H1 (cell line): ENCODE measurements around the gene TFF3. TPM values are rescaled to one million over a fixed set of nuclear protein-coding genes. Genes with fewer than 3 reads are reported as not detected.

Experiments used
- CTCF ChIA-PET: fragments of 300-600 bp; sonication (Branson Sonifier 250); formaldehyde crosslinking; loops from one replicate; lab custom pipeline; 2021; ENCODE audit not compliant: partially characterized antibody; lab: Charles Lee
- POLR2A ChIA-PET: fragments of 300-600 bp; sonication (Branson Sonifier 250); formaldehyde crosslinking; loops from one replicate; lab custom pipeline; 2021; ENCODE audit warnings: inconsistent platforms; ENCODE audit not compliant: partially characterized antibody; lab: Charles Lee
- DNase-seq, 2 experiments: peaks; one replicate each; pipeline versions ENCODE4 v3.0.0 to v3.0.0-alpha.2; 2010 to 2022; ENCODE audit warnings: low spot score in 2 of 2, low read depth in 1 of 2, mixed read lengths in 1 of 2
- FAIRE-seq: peaks from 2 replicates; lab custom pipeline; 2011; peaks lifted over from hg19 to GRCh38; lab: Jason Lieb, UNC
- H2AFZ ChIP-seq: 2 replicates; pipeline ENCODE4 v1.8.1; 2012; ENCODE audit warnings: low read length, inconsistent platforms
- H2AK5ac ChIP-seq: 2 replicates; pipeline ENCODE4 v1.6.1; 2013; ENCODE audit warnings: low read depth, low read length
- H2BK120ac ChIP-seq: replicated peaks from 2 replicates; pipeline ENCODE3; 2013; ENCODE audit warnings: low read depth, low read length, inconsistent platforms
- H2BK12ac ChIP-seq: 2 replicates; pipeline ENCODE4 v1.6.1; 2013; ENCODE audit warnings: low read depth, low read length
- H2BK15ac ChIP-seq: 2 replicates; pipeline ENCODE4 v1.6.1; 2013; ENCODE audit warnings: low read length
- H2BK20ac ChIP-seq: 2 replicates; pipeline ENCODE4 v1.6.1; 2013; ENCODE audit warnings: low read length
- H2BK5ac ChIP-seq: 2 replicates; pipeline ENCODE4 v1.6.1; 2013; ENCODE audit warnings: low read depth, low read length
- H3K14ac ChIP-seq: 2 replicates; pipeline ENCODE4 v1.6.1; 2013; ENCODE audit warnings: inconsistent platforms; ENCODE audit not compliant: insufficient read length
- H3K18ac ChIP-seq: 2 replicates; pipeline ENCODE4 v1.6.1; 2013; ENCODE audit warnings: low read length; ENCODE audit errors: extremely low read depth
- H3K23ac ChIP-seq: 2 replicates; pipeline ENCODE4 v1.6.1; 2013; ENCODE audit warnings: inconsistent platforms; ENCODE audit not compliant: insufficient read length
- H3K23me2 ChIP-seq: 2 replicates; pipeline ENCODE4 v1.6.1; 2013; ENCODE audit warnings: low read depth, low read length
- H3K27ac ChIP-seq: 2 replicates; pipeline ENCODE4 v1.6.1; 2011; ENCODE audit warnings: low read depth, low read length, inconsistent platforms
- H3K27me3 ChIP-seq, 4 experiments: replicated peaks in 1 of 4; 1 replicate in 1 of 4; 2 replicates in 3 of 4; pipeline versions ENCODE4 v1.6.1 to v1.8.1; 2011 to 2013; ENCODE audit warnings: low read length in 3 of 4, mild to moderate bottlenecking in 3 of 4, inconsistent platforms in 2 of 4, mixed read lengths in 2 of 4, moderate library complexity in 1 of 4; ENCODE audit not compliant: control insufficient read depth in 3 of 4, insufficient read depth in 3 of 4; ENCODE audit errors: extremely low read depth in 1 of 4
- H3K36me3 ChIP-seq, 4 experiments: 2 replicates each; pipeline versions ENCODE4 v1.6.1 to v1.8.1; 2011 to 2013; ENCODE audit warnings: mild to moderate bottlenecking in 4 of 4, low read length in 3 of 4, moderate library complexity in 2 of 4, control low read depth in 1 of 4, inconsistent platforms in 1 of 4; ENCODE audit not compliant: insufficient read depth in 4 of 4, control insufficient read depth in 2 of 4
- H3K4ac ChIP-seq: replicated peaks from 2 replicates; pipeline ENCODE3; 2013; ENCODE audit warnings: low read length, low read depth, mixed read lengths, inconsistent platforms; ENCODE audit not compliant: insufficient read length
- H3K4me1 ChIP-seq, 4 experiments: replicated peaks in 1 of 4; 1 replicate in 1 of 4; 2 replicates in 3 of 4; pipeline versions ENCODE4 v1.6.1 to v1.8.1; 2011 to 2013; ENCODE audit warnings: low read length in 3 of 4, inconsistent platforms in 2 of 4, mixed read lengths in 1 of 4; ENCODE audit not compliant: insufficient read depth in 4 of 4, control insufficient read depth in 3 of 4
- H3K4me2 ChIP-seq, 2 experiments: 2 replicates each; pipeline versions ENCODE4 v1.6.1 to v1.8.1; 2011 to 2013; ENCODE audit warnings: low read depth in 2 of 2, low read length in 2 of 2, control low read depth in 1 of 2, inconsistent platforms in 1 of 2, mild to moderate bottlenecking in 1 of 2; ENCODE audit not compliant: insufficient read depth in 1 of 2
- H3K4me3 ChIP-seq, 4 experiments: fragments of 200-600, 300-600 bp in 1 of 4; sonication (generic), shearing (Covaris generic), sonication (Bioruptor Twin) in 1 of 4; 2 replicates each; pipeline versions ENCODE4 v1.5.1 to v1.8.1; 2011 to 2016; ENCODE audit warnings: low read length in 4 of 4, low read depth in 3 of 4, control low read depth in 2 of 4, inconsistent platforms in 2 of 4, mild to moderate bottlenecking in 2 of 4, mixed read lengths in 1 of 4, moderate library complexity in 1 of 4; ENCODE audit not compliant: insufficient read depth in 2 of 4; ENCODE audit errors: extremely low read depth in 1 of 4
- H3K56ac ChIP-seq: replicated peaks from 2 replicates; pipeline ENCODE3; 2013; ENCODE audit warnings: low read depth, mild to moderate bottlenecking, mixed read lengths, low read length, inconsistent platforms; ENCODE audit not compliant: insufficient read length
- H3K79me1 ChIP-seq: 2 replicates; pipeline ENCODE4 v1.6.1; 2013; ENCODE audit warnings: low read depth, low read length, control low read depth
- H3K79me2 ChIP-seq, 2 experiments: 2 replicates each; pipeline versions ENCODE4 v1.6.1 to v1.8.1; 2012 to 2013; ENCODE audit warnings: low read length in 2 of 2, mild to moderate bottlenecking in 2 of 2, inconsistent platforms in 1 of 2; ENCODE audit not compliant: insufficient read depth in 2 of 2, control insufficient read depth in 1 of 2
- H3K9ac ChIP-seq, 4 experiments: replicated peaks in 1 of 4; 1 replicate in 1 of 4; 2 replicates in 3 of 4; pipeline versions ENCODE4 v1.6.1 to v1.8.1; 2011 to 2013; ENCODE audit warnings: low read depth in 3 of 4, low read length in 3 of 4, control low read depth in 2 of 4, mild to moderate bottlenecking in 2 of 4, moderate library complexity in 2 of 4, inconsistent platforms in 1 of 4; ENCODE audit errors: extremely low read depth in 1 of 4
- H3K9me3 ChIP-seq, 2 experiments: 2 replicates each; pipeline versions ENCODE4 v1.6.1 to v1.8.1; 2012 to 2013; ENCODE audit warnings: mild to moderate bottlenecking in 2 of 2, moderate library complexity in 2 of 2, control low read depth in 1 of 2, inconsistent platforms in 1 of 2, low read depth in 1 of 2, low read length in 1 of 2, mixed read lengths in 1 of 2; ENCODE audit not compliant: insufficient read depth in 2 of 2
- H4K20me1 ChIP-seq, 2 experiments: replicated peaks in 1 of 2; 2 replicates each; pipeline versions ENCODE3 to v1.8.1; 2011 to 2013; ENCODE audit warnings: inconsistent platforms in 2 of 2, low read length in 2 of 2, mild to moderate bottlenecking in 1 of 2; ENCODE audit not compliant: insufficient read depth in 2 of 2, control insufficient read depth in 1 of 2
- H4K5ac ChIP-seq: 2 replicates; pipeline ENCODE4 v1.6.1; 2013; ENCODE audit warnings: low read length, low read depth, mixed read lengths, inconsistent platforms; ENCODE audit not compliant: insufficient read length
- H4K8ac ChIP-seq: 2 replicates; pipeline ENCODE4 v1.8.0; 2013; ENCODE audit warnings: mild to moderate bottlenecking, moderate library complexity, low read length, inconsistent platforms; ENCODE audit not compliant: insufficient read depth; ENCODE audit errors: extremely low read depth
- H4K91ac ChIP-seq: replicated peaks from 2 replicates; pipeline ENCODE3; 2013; ENCODE audit warnings: low read length, mixed read lengths, inconsistent platforms; ENCODE audit not compliant: insufficient read length
- ATF2 ChIP-seq: IDR thresholded peaks from 2 replicates; pipeline ENCODE4 v1.6.1; 2012; ENCODE audit warnings: low read length, inconsistent platforms
- BCL11A ChIP-seq, 2 experiments: IDR thresholded peaks; one replicate each; pipeline ENCODE4 v1.6.1; 2011; ENCODE audit warnings: low read depth in 2 of 2, low read length in 2 of 2, mild to moderate bottlenecking in 2 of 2
- CEBPB ChIP-seq: IDR thresholded peaks from 2 replicates; pipeline ENCODE4 v1.6.1; 2012; ENCODE audit warnings: low read depth, low read length
- CHD2 ChIP-seq: IDR thresholded peaks from 2 replicates; pipeline ENCODE4 v1.6.1; 2012; ENCODE audit warnings: low read length, improper control_type of control experiment
- CTCF ChIP-seq, 3 experiments: IDR thresholded peaks; 1 replicate in 2 of 3; 2 replicates in 1 of 3; pipeline versions ENCODE4 v1.5.1 to v1.6.1; 2011; ENCODE audit warnings: low read length in 3 of 3, mild to moderate bottlenecking in 3 of 3, inconsistent platforms in 2 of 3, low read depth in 1 of 3, moderate library complexity in 1 of 3; ENCODE audit not compliant: insufficient read depth in 1 of 3; ENCODE audit errors: control extremely low read depth in 1 of 3
- RAD21 ChIP-seq, 2 experiments: IDR thresholded peaks in 1 of 2; conservative IDR thresholded peaks in 1 of 2; 2 replicates each; pipeline ENCODE4 v1.6.1; 2011; ENCODE audit warnings: low read depth in 2 of 2, low read length in 2 of 2, improper control_type of control experiment in 1 of 2, inconsistent platforms in 1 of 2, mild to moderate bottlenecking in 1 of 2, moderate library complexity in 1 of 2
- SAP30 ChIP-seq: fragments of 300-600 bp; sonication (generic); IDR thresholded peaks from 2 replicates; pipeline ENCODE4 v1.7.1; 2012; ENCODE audit warnings: low read length, moderate library complexity, mild to moderate bottlenecking, inconsistent platforms; ENCODE audit not compliant: insufficient read depth, insufficient replicate concordance
- SIN3A ChIP-seq, 2 experiments: IDR thresholded peaks in 1 of 2; conservative IDR thresholded peaks in 1 of 2; 2 replicates each; pipeline ENCODE4 v1.6.1; 2011 to 2012; ENCODE audit warnings: low read length in 2 of 2, improper control_type of control experiment in 1 of 2, low read depth in 1 of 2, mild to moderate bottlenecking in 1 of 2
- SP2 ChIP-seq: IDR thresholded peaks from 2 replicates; pipeline ENCODE4 v1.6.1; 2012; ENCODE audit warnings: mild to moderate bottlenecking, low read length, inconsistent platforms
- SP4 ChIP-seq: IDR thresholded peaks from 2 replicates; pipeline ENCODE4 v1.6.1; 2012; ENCODE audit warnings: low read length, inconsistent platforms
- WGBS, 2 experiments: shearing (Covaris generic) in 1 of 2; methylation state at CpG; one replicate each; pipeline versions ENCODE4 v1.1.6 to v1.1.7; 2013 to 2015; ENCODE audit warnings: low lambda C conversion rate in 2 of 2, mixed read lengths in 2 of 2, inconsistent platforms in 1 of 2, low coverage in 1 of 2, missing lambda C conversion rate in 1 of 2; ENCODE audit not compliant: insufficient replicate concordance in 2 of 2, insufficient coverage in 1 of 2, insufficient read length in 1 of 2; ENCODE audit errors: extremely low coverage in 1 of 2, missing lambda C conversion rate in 1 of 2; 5-methylcytosine and 5-hydroxymethylcytosine counted together
- polyA plus RNA-seq, 7 experiments: library from polyadenylated mRNA; depleted of rRNA in 3 of 7; stranded (reverse) in 5 of 7; unstranded in 2 of 7; fragments of >200 nt in 5 of 7; fragments of 200-250 nt in 2 of 7; gene quantifications; 1 replicate in 5 of 7; 2 replicates in 1 of 7; 4 replicates in 1 of 7; pipeline versions ENCODE4 v1.2.1 to v1.2.3, GENCODE V29; 2011 to 2013; ENCODE audit warnings: missing spikeins in 2 of 7, mixed read lengths in 2 of 7
- total RNA-seq: library from RNA; stranded (reverse); fragmentation: NEBNext Ultra II Directional; extraction: Animal tissue kit (Norgen Biotek cat#: 25700); gene quantifications from 2 replicates; pipeline ENCODE4 v1.2.1, GENCODE V29; 2021

TFF3 gene
- total and polyA plus RNA-seq, 2 of the 8 experiments (the other 6 are each of a cell fraction or from before 2014, with no cell fraction given): 1.7 to 6.7 TPM

GRCh38 chr21:42277593-42277992 is 37.6 kb downstream of the TFF3 start:
- H2AFZ ChIP-seq: no peak overlapping the region
- no peak overlapping the region for H3K14ac ChIP-seq
- H3K4me3 ChIP-seq: no peak overlapping the region
- WGBS, 2 experiments: 95% methylated on average over 4 of the region's 4 CpGs; no CpG with 5 or more reads in 1 of the 2 experiments
- no peaks in the 10 kb centered on the region for H3K9me3 ChIP-seq
- H2BK20ac ChIP-seq: no peak overlapping the region
- ChIA-PET POLR2A (no interaction called here), CTCF (interaction anchor here (0.9 to 4.4 kb wide), 5 partner anchors 12 to 132 kb away, joined by 3 to 30 read pairs (median 4); no protein-coding TSS in a partner anchor)
- H3K23ac ChIP-seq: no peak overlapping the region
- no peaks in the 10 kb centered on the region for H3K27me3 ChIP-seq
- no peak overlapping the region for H2AK5ac ChIP-seq
- no peak overlapping the region for H2BK15ac ChIP-seq
- no peak overlapping the region for H3K4ac ChIP-seq
- H3K4me1 ChIP-seq: no peaks in the 10 kb centered on the region
- H3K23me2 ChIP-seq: no peaks in the 10 kb centered on the region
- FAIRE-seq: no peak
- no peak overlapping the region for H3K4me2 ChIP-seq
- no peaks in the 10 kb centered on the region for H3K36me3 ChIP-seq
- no peak overlapping the region for H3K27ac ChIP-seq
- no peaks in the 10 kb centered on the region for H3K79me2 ChIP-seq
- no peak overlapping the region for H2BK5ac ChIP-seq
- DNase-seq: no peak
- H3K56ac ChIP-seq: no peak overlapping the region
- H4K5ac ChIP-seq: no peak overlapping the region
- H3K9ac ChIP-seq: no peak overlapping the region
- H4K20me1 ChIP-seq: no peaks in the 10 kb centered on the region
- no peak overlapping the region for H3K18ac ChIP-seq
- H2BK120ac ChIP-seq: no peak overlapping the region
- no peak overlapping the region for H4K8ac ChIP-seq
- H3K79me1 ChIP-seq: no peaks in the 10 kb centered on the region
- H2BK12ac ChIP-seq: no peak overlapping the region
- no peak overlapping the region for H4K91ac ChIP-seq
- TF ChIP-seq RAD21 (IDR thresholded peaks at IDR 0.05 in 1 of 2, conservative IDR thresholded peaks at IDR 0.05 in 1 of 2; ENCODE audit: low read depth in 2 of 2, low read length in 2 of 2) (no peak), SP2 (no peak), SAP30 (no peak), BCL11A (IDR thresholded peaks at IDR 0.05; ENCODE audit: low read depth in 2 of 2, low read length in 2 of 2) (no peak), ATF2 (no peak), CEBPB (no peak), SP4 (no peak), SIN3A (conservative IDR thresholded peaks at IDR 0.05 in 1 of 2, IDR thresholded peaks at IDR 0.05 in 1 of 2; ENCODE audit: low read depth in 1 of 2, low read length in 2 of 2) (no peak), CTCF (IDR thresholded peaks at IDR 0.05; ENCODE audit: control extremely low read depth in 1 of 3, insufficient read depth in 1 of 3, low read depth in 1 of 3, low read length in 3 of 3) (no peak), CHD2 (no peak)
